HEK293 (cell line): Measurements from ENCODE around the gene NT5C2.

Source experiments
- CTCF ChIA-PET: fragments of 350-600 bp; formaldehyde crosslinking; extraction: SDS; loops from one replicate; lab custom pipeline; 2021; ENCODE audit warnings: antibody characterized with exemption; lab: Yijun Ruan, JAX
- POLR2A ChIA-PET: fragments of 300-600 bp; formaldehyde crosslinking; extraction: SDS; loops from one replicate; lab custom pipeline; 2020; ENCODE audit warnings: antibody characterized with exemption, inconsistent platforms; lab: Yijun Ruan, JAX
- H3K27ac ChIP-seq: fragments of 200-500 bp; sonication (Bioruptor generic); 2 replicates; pipeline ENCODE4 v1.5.1; 2014; ENCODE audit warnings: low read depth, low read length, control low read depth, inconsistent platforms; ENCODE audit errors: extremely low read depth
- H3K36me3 ChIP-seq, 2 experiments: fragments of 200-500 bp in 1 of 2; sonication (Bioruptor generic) in 1 of 2; 1 replicate in 1 of 2; 2 replicates in 1 of 2; pipeline ENCODE4 v1.5.1; 2014 to 2017; ENCODE audit warnings: inconsistent platforms in 2 of 2, low read length in 2 of 2; ENCODE audit not compliant: control insufficient read depth in 2 of 2, insufficient read depth in 1 of 2
- H3K4me1 ChIP-seq: fragments of 200-500 bp; sonication (Bioruptor generic); 2 replicates; pipeline ENCODE4 v1.5.1; 2014; ENCODE audit warnings: mild to moderate bottlenecking, low read length, inconsistent platforms; ENCODE audit not compliant: control insufficient read depth, insufficient read depth
- H3K4me3 ChIP-seq: 2 replicates; pipeline ENCODE4 v1.5.1; 2011; ENCODE audit warnings: low read depth, mild to moderate bottlenecking, control low read depth, low read length, moderate library complexity
- H3K9me3 ChIP-seq: fragments of 200-500 bp; sonication (Bioruptor generic); 2 replicates; pipeline ENCODE4 v1.5.1; 2014; ENCODE audit warnings: low read depth, low read length, inconsistent platforms; ENCODE audit not compliant: control insufficient read depth, insufficient read depth
- KLF7 ChIP-seq: fragments of 450-650 bp; formaldehyde crosslinking; IDR thresholded peaks from 2 replicates; pipeline ENCODE4 v1.5.1; 2016; ENCODE audit warnings: missing biosample characterization, missing genetic modification characterization, borderline replicate concordance
- TSHZ1 ChIP-seq: fragments of 450-650 bp; formaldehyde crosslinking; IDR thresholded peaks from 2 replicates; pipeline ENCODE4 v1.5.1; 2016; ENCODE audit warnings: missing biosample characterization, missing genetic modification characterization, borderline replicate concordance
- ZBTB26 ChIP-seq: fragments of 450-650 bp; formaldehyde crosslinking; optimal IDR thresholded peaks from 2 replicates; pipeline ENCODE3; 2016; ENCODE audit warnings: missing biosample characterization, mild to moderate bottlenecking, missing genetic modification characterization
- ZBTB7A ChIP-seq: fragments of 450-650 bp; formaldehyde crosslinking; IDR thresholded peaks from 2 replicates; pipeline ENCODE4 v1.5.1; 2016; ENCODE audit warnings: low read depth, missing biosample characterization, missing genetic modification characterization
- ZNF146 ChIP-seq: fragments of 450-650 bp; formaldehyde crosslinking; IDR thresholded peaks from 2 replicates; pipeline ENCODE4 v1.5.1; 2016; ENCODE audit warnings: missing biosample characterization, missing genetic modification characterization
- ZNF184 ChIP-seq: fragments of 450-650 bp; IDR thresholded peaks from 2 replicates; pipeline ENCODE4 v1.5.1; 2018; ENCODE audit warnings: missing biosample characterization, mild to moderate bottlenecking, missing genetic modification characterization
- ZNF19 ChIP-seq: fragments of 450-650 bp; formaldehyde crosslinking; IDR thresholded peaks from 2 replicates; pipeline ENCODE4; 2016; ENCODE audit warnings: missing biosample characterization, missing genetic modification characterization, low read depth
- ZNF202 ChIP-seq: fragments of 450-650 bp; formaldehyde crosslinking; IDR thresholded peaks from 2 replicates; pipeline ENCODE4 v1.5.1; 2016; ENCODE audit warnings: missing biosample characterization, missing genetic modification characterization, borderline replicate concordance
- ZNF391 ChIP-seq: fragments of 450-650 bp; formaldehyde crosslinking; IDR thresholded peaks from 2 replicates; pipeline ENCODE4 v1.5.1; 2016; ENCODE audit warnings: low read depth, missing biosample characterization, missing genetic modification characterization, borderline replicate concordance
- ZNF404 ChIP-seq: fragments of 450-650 bp; formaldehyde crosslinking; IDR thresholded peaks from 2 replicates; pipeline ENCODE4 v1.5.1; 2017; ENCODE audit warnings: missing biosample characterization, missing genetic modification characterization
- ZNF510 ChIP-seq: fragments of 450-650 bp; formaldehyde crosslinking; IDR thresholded peaks from 2 replicates; pipeline ENCODE4 v1.5.1; 2018; ENCODE audit warnings: mild to moderate bottlenecking, missing genetic modification characterization, missing biosample characterization; ENCODE audit not compliant: insufficient replicate concordance
- ZNF529 ChIP-seq: fragments of 450-650 bp; formaldehyde crosslinking; IDR thresholded peaks from 2 replicates; pipeline ENCODE4 v1.5.1; 2017; ENCODE audit warnings: missing genetic modification characterization, missing biosample characterization; ENCODE audit not compliant: insufficient replicate concordance
- ZNF623 ChIP-seq: fragments of 450-650 bp; formaldehyde crosslinking; IDR thresholded peaks from 2 replicates; pipeline ENCODE4 v1.5.1; 2016; ENCODE audit warnings: missing biosample characterization, missing genetic modification characterization
- ZNF624 ChIP-seq: fragments of 450-650 bp; formaldehyde crosslinking; IDR thresholded peaks from 2 replicates; pipeline ENCODE4 v1.5.1; 2017; ENCODE audit warnings: missing biosample characterization, missing genetic modification characterization
- ZNF639 ChIP-seq: fragments of 450-650 bp; formaldehyde crosslinking; IDR thresholded peaks from 2 replicates; pipeline ENCODE4 v1.5.1; 2016; ENCODE audit warnings: missing biosample characterization, missing genetic modification characterization
- ZNF707 ChIP-seq: fragments of 450-650 bp; formaldehyde crosslinking; IDR thresholded peaks from 2 replicates; pipeline ENCODE4 v1.5.1; 2016; ENCODE audit warnings: missing biosample characterization, missing genetic modification characterization
- ZNF76 ChIP-seq: fragments of 450-650 bp; formaldehyde crosslinking; IDR thresholded peaks from 2 replicates; pipeline ENCODE4; 2016; ENCODE audit warnings: low read depth, missing biosample characterization, missing genetic modification characterization, borderline replicate concordance
- ZNF768 ChIP-seq: fragments of 450-650 bp; formaldehyde crosslinking; IDR thresholded peaks from 2 replicates; pipeline ENCODE4 v1.5.1; 2018; ENCODE audit warnings: missing biosample characterization, mild to moderate bottlenecking, missing genetic modification characterization
- TF ChIP-seq, protein P1 (sequence below): fragments of 450-650 bp; formaldehyde crosslinking; IDR thresholded peaks from 2 replicates; pipeline ENCODE4 v1.5.1; 2016; ENCODE audit warnings: missing biosample characterization, missing genetic modification characterization
- TF ChIP-seq, protein P2 (sequence below): fragments of 450-650 bp; formaldehyde crosslinking; IDR thresholded peaks from 2 replicates; pipeline ENCODE4 v1.5.1; 2017; ENCODE audit warnings: missing biosample characterization, mild to moderate bottlenecking, missing genetic modification characterization, moderate library complexity
- TF ChIP-seq, protein P3 (sequence below): fragments of 450-650 bp; formaldehyde crosslinking; IDR thresholded peaks from 2 replicates; pipeline ENCODE4; 2016; ENCODE audit warnings: missing biosample characterization, missing genetic modification characterization
- TF ChIP-seq, protein P4 (sequence below): fragments of 450-650 bp; formaldehyde crosslinking; conservative IDR thresholded peaks from 2 replicates; pipeline ENCODE4 v1.5.1; 2016; ENCODE audit warnings: low read depth, missing biosample characterization, missing genetic modification characterization

The NT5C2 gene

GRCh38 chr10:103117247-103117646 is 75.8 kb downstream of the NT5C2 start:
- no peak overlapping the region for H3K4me3 ChIP-seq
- TF ChIP-seq, protein P1, sequence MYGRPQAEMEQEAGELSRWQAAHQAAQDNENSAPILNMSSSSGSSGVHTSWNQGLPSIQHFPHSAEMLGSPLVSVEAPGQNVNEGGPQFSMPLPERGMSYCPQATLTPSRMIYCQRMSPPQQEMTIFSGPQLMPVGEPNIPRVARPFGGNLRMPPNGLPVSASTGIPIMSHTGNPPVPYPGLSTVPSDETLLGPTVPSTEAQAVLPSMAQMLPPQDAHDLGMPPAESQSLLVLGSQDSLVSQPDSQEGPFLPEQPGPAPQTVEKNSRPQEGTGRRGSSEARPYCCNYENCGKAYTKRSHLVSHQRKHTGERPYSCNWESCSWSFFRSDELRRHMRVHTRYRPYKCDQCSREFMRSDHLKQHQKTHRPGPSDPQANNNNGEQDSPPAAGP (tag by site-specific recombination), result no peak
- TF ChIP-seq ZBTB7A, result no peak
- no peak for TF ChIP-seq ZNF391 (tag by site-specific recombination)
- no peak for TF ChIP-seq ZNF624 (tag by site-specific recombination)
- TF ChIP-seq ZNF510 (tag by site-specific recombination), result no peak
- TF ChIP-seq, protein P2, sequence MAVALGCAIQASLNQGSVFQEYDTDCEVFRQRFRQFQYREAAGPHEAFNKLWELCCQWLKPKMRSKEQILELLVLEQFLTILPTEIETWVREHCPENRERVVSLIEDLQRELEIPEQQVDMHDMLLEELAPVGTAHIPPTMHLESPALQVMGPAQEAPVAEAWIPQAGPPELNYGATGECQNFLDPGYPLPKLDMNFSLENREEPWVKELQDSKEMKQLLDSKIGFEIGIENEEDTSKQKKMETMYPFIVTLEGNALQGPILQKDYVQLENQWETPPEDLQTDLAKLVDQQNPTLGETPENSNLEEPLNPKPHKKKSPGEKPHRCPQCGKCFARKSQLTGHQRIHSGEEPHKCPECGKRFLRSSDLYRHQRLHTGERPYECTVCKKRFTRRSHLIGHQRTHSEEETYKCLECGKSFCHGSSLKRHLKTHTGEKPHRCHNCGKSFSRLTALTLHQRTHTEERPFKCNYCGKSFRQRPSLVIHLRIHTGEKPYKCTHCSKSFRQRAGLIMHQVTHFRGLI, result no peak
- TF ChIP-seq ZNF639 (tag by site-specific recombination), result no peak
- TF ChIP-seq, protein P3, sequence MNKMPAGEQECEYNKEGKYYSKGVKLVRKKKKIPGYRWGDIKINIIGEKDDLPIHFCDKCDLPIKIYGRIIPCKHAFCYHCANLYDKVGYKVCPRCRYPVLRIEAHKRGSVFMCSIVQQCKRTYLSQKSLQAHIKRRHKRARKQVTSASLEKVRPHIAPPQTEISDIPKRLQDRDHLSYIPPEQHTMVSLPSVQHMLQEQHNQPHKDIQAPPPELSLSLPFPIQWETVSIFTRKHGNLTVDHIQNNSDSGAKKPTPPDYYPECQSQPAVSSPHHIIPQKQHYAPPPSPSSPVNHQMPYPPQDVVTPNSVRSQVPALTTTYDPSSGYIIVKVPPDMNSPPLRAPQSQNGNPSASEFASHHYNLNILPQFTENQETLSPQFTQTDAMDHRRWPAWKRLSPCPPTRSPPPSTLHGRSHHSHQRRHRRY (tag by site-specific recombination), result no peak
- TF ChIP-seq, protein P4, sequence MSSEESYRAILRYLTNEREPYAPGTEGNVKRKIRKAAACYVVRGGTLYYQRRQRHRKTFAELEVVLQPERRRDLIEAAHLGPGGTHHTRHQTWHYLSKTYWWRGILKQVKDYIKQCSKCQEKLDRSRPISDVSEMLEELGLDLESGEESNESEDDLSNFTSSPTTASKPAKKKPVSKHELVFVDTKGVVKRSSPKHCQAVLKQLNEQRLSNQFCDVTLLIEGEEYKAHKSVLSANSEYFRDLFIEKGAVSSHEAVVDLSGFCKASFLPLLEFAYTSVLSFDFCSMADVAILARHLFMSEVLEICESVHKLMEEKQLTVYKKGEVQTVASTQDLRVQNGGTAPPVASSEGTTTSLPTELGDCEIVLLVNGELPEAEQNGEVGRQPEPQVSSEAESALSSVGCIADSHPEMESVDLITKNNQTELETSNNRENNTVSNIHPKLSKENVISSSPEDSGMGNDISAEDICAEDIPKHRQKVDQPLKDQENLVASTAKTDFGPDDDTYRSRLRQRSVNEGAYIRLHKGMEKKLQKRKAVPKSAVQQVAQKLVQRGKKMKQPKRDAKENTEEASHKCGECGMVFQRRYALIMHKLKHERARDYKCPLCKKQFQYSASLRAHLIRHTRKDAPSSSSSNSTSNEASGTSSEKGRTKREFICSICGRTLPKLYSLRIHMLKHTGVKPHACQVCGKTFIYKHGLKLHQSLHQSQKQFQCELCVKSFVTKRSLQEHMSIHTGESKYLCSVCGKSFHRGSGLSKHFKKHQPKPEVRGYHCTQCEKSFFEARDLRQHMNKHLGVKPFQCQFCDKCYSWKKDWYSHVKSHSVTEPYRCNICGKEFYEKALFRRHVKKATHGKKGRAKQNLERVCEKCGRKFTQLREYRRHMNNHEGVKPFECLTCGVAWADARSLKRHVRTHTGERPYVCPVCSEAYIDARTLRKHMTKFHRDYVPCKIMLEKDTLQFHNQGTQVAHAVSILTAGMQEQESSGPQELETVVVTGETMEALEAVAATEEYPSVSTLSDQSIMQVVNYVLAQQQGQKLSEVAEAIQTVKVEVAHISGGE (tag by site-specific recombination), result no peak
- no peak for TF ChIP-seq ZNF202
- TF ChIP-seq ZNF707 (tag by site-specific recombination), result no peak
- no peak for TF ChIP-seq ZBTB26
- TF ChIP-seq, all 188 proteins: peak for 0
- POLR2A ChIA-PET, result no interaction called here
- CTCF ChIA-PET, result no interaction called here
- H3K4me1 ChIP-seq, result peaks cover 16% of the 10 kb centered on the region
- no peaks in the 10 kb centered on the region for H3K36me3 ChIP-seq
- H3K27ac ChIP-seq, result no peak overlapping the region
- H3K9me3 ChIP-seq, result no peaks in the 10 kb centered on the region

DNA sequence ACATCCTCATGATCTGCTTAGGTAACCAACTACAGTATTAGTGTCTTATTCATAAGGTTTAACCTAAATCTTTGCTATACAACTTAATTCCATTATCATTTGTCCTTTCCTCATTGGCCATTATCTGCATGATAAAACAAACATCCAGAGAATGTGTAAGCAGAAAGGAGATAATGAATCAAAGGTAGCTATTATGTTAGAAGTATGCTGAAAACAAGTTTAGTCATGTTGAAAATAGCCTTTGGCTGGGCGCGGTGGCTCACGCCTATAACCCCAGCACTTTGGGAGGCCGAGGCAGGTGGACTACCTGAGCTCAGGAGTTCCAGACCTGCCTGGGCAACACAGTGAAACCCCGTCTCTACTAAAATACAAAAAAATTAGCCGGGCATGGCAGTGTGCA is 78.2 kb downstream of the NT5C2 start:
- POLR2A ChIA-PET, result no interaction called here
- H3K9me3 ChIP-seq, result no peaks in the 10 kb centered on the region
- peaks cover 24% of the 10 kb centered on the region for H3K4me1 ChIP-seq
- no peak overlapping the region for H3K27ac ChIP-seq
- no peak overlapping the region for H3K4me3 ChIP-seq
- CTCF ChIA-PET, result no interaction called here
- H3K36me3 ChIP-seq, result no peaks in the 10 kb centered on the region
- no peak for TF ChIP-seq TSHZ1
- no peak for TF ChIP-seq ZNF184 (tag by site-specific recombination)
- no peak for TF ChIP-seq ZNF404 (tag by site-specific recombination)
- TF ChIP-seq KLF7 (tag by site-specific recombination), result no peak
- no peak for TF ChIP-seq ZNF623 (tag by site-specific recombination)
- no peak for TF ChIP-seq ZNF768 (tag by site-specific recombination)
- no peak for TF ChIP-seq ZNF76 (tag by site-specific recombination)
- TF ChIP-seq ZNF529 (tag by site-specific recombination), result no peak
- no peak for TF ChIP-seq ZNF146
- TF ChIP-seq ZNF19 (tag by site-specific recombination), result no peak
